ENCODE measurements around the gene SURF2. TPM values are rescaled to one million over a fixed set of nuclear protein-coding genes. Genes with fewer than 3 reads are reported as not detected.

The SURF2 gene
- polyA plus RNA-seq, 1 donor from 2014 or later = 34.7 TPM

- peak overlapping the region in 2 of 3 donors; percentile 58 to 69 for H3K27ac Mint-ChIP-seq
- no peak overlapping the region for H3K4me3 Mint-ChIP-seq
Observed at GRCh38 chr9:133403766-133404453, 47.6 kb downstream of the SURF2 start.

GRCh38 chr9:133404454-133405002, 48.2 kb downstream of the SURF2 start:
- Mint-ChIP-seq H3K9me3 (no peaks in the 10 kb centered on the region), H3K4me3 (no peak overlapping the region), H3K27me3 (no peaks in the 10 kb centered on the region), H3K36me3 (no peaks in the 10 kb centered on the region), H3K4me1 (peaks cover 8 to 10% (median 9%) of the 10 kb centered on the region in 3 donors), H3K27ac (peak overlapping the region in 1 of 3 donors; percentile 69)

More at GRCh38 chr9:133403766-133404453, 47.6 kb downstream of the SURF2 start:
- Mint-ChIP-seq H3K27me3 (no peaks in the 10 kb centered on the region), H3K4me1 (peaks cover 8 to 10% (median 9%) of the 10 kb centered on the region in 3 donors), H3K9me3 (no peaks in the 10 kb centered on the region), H3K36me3 (no peaks in the 10 kb centered on the region)

- Mint-ChIP-seq H3K9me3 (no peaks in the 10 kb centered on the region), H3K4me3 (no peak overlapping the region)
Observed at GRCh38 chr9:133405508-133406438, 49.4 kb downstream of the SURF2 start.

GRCh38 chr9:133406480-133407307, 50.3 kb downstream of the SURF2 start:
- Mint-ChIP-seq H3K4me1 (peaks cover 8 to 10% (median 9%) of the 10 kb centered on the region in 3 donors), H3K36me3 (no peaks in the 10 kb centered on the region), H3K9me3 (no peaks in the 10 kb centered on the region), H3K27ac (peak overlapping the region in 1 of 3 donors; percentile 88), H3K4me3 (peak overlapping the region in 1 of 4 donors; percentile 60), H3K27me3 (no peaks in the 10 kb centered on the region)

More at GRCh38 chr9:133405508-133406438, 49.4 kb downstream of the SURF2 start:
- H3K36me3 Mint-ChIP-seq = no peaks in the 10 kb centered on the region
- H3K27ac Mint-ChIP-seq = peak overlapping the region in 1 of 3 donors; percentile 47
- no peaks in the 10 kb centered on the region for H3K27me3 Mint-ChIP-seq
- peaks cover 8 to 10% (median 9%) of the 10 kb centered on the region in 3 donors for H3K4me1 Mint-ChIP-seq

- Mint-ChIP-seq H3K4me3 (no peak overlapping the region), H3K27ac (no peak overlapping the region), H3K36me3 (peaks cover 1% of the 10 kb centered on the region), H3K9me3 (no peaks in the 10 kb centered on the region), H3K4me1 (peaks cover 8 to 10% (median 9%) of the 10 kb centered on the region in 3 donors), H3K27me3 (no peaks in the 10 kb centered on the region)
Observed at GRCh38 chr9:133408042-133408441, 51.7 kb downstream of the SURF2 start.

Other genes with a start within 250 kb of the SURF2 start
- 16.9 TPM for gene RALGDS, start 235.3 kb upstream of the SURF2 start, polyA plus RNA-seq
- 1.7 TPM for gene GBGT1, start 192.6 kb upstream of the SURF2 start, polyA plus RNA-seq
- gene OBP2B, start 147.3 kb upstream of the SURF2 start, polyA plus RNA-seq = not detected
- gene ABO, start 81.3 kb upstream of the SURF2 start, polyA plus RNA-seq = not detected
- 13.4 TPM for gene SURF6, start 20.4 kb upstream of the SURF2 start, polyA plus RNA-seq
- 26.7 TPM for gene MED22, start 8.4 kb upstream of the SURF2 start, polyA plus RNA-seq
- gene RPL7A, start 8.3 kb upstream of the SURF2 start, polyA plus RNA-seq = 1,229 TPM
- 114 TPM for gene SURF1, start 63 bp upstream of the SURF2 start, polyA plus RNA-seq
- 72.6 TPM for gene SURF4, start 19.5 kb downstream of the SURF2 start, polyA plus RNA-seq
- 0.16 TPM for gene STKLD1, start 19.8 kb downstream of the SURF2 start, polyA plus RNA-seq
- 31.6 TPM for gene REXO4, start 61.5 kb downstream of the SURF2 start, polyA plus RNA-seq
- gene ADAMTS13, start 65.8 kb downstream of the SURF2 start, polyA plus RNA-seq = 0.35 TPM
- gene CACFD1, start 103.4 kb downstream of the SURF2 start, polyA plus RNA-seq = 15.9 TPM
- 65.2 TPM for gene SLC2A6, start 122.5 kb downstream of the SURF2 start, polyA plus RNA-seq
- not detected for gene MYMK, start 168.4 kb downstream of the SURF2 start, polyA plus RNA-seq
- not detected for gene ADAMTSL2, start 178.2 kb downstream of the SURF2 start, polyA plus RNA-seq